H9 (cell line): ENCODE data around the gene ANKRD11. TPM values are rescaled to one million over a fixed set of nuclear protein-coding genes. Genes with fewer than 3 reads are reported as not detected.

Experiments
- DNase-seq: peaks from one replicate; pipeline ENCODE4 v3.0.0-alpha.2; 2017
- H2AFZ ChIP-seq: one replicate; pipeline ENCODE4 v1.6.1; 2013; ENCODE audit warnings: mild to moderate bottlenecking, low read length, control low read depth, moderate library complexity
- H2AK5ac ChIP-seq: 2 replicates; pipeline ENCODE4 v1.6.1; 2013; ENCODE audit warnings: low read length, control low read depth, mixed read lengths; ENCODE audit not compliant: insufficient read length
- H2BK120ac ChIP-seq: one replicate; pipeline ENCODE4 v1.6.1; 2013; ENCODE audit warnings: low read depth, mild to moderate bottlenecking, low read length, control low read depth, inconsistent platforms; ENCODE audit not compliant: poor library complexity, severe bottlenecking
- H2BK12ac ChIP-seq: 2 replicates; pipeline ENCODE4 v1.6.1; 2013; ENCODE audit warnings: low read length, control low read depth, mixed read lengths, low read depth; ENCODE audit not compliant: insufficient read length
- H2BK15ac ChIP-seq: 2 replicates; pipeline ENCODE4 v1.6.1; 2013; ENCODE audit warnings: low read depth, low read length, control low read depth
- H2BK20ac ChIP-seq: one replicate; pipeline ENCODE4 v1.6.1; 2013; ENCODE audit warnings: low read depth, mild to moderate bottlenecking, low read length, control low read depth, inconsistent platforms; ENCODE audit not compliant: poor library complexity, severe bottlenecking
- H2BK5ac ChIP-seq: 2 replicates; pipeline ENCODE4 v1.6.1; 2013; ENCODE audit warnings: low read length, control low read depth, mixed read lengths; ENCODE audit not compliant: insufficient read length
- H3K14ac ChIP-seq: 2 replicates; pipeline ENCODE4 v1.6.1; 2013; ENCODE audit warnings: low read length, control low read depth; ENCODE audit not compliant: insufficient read depth
- H3K18ac ChIP-seq: 2 replicates; pipeline ENCODE4 v1.6.1; 2013; ENCODE audit warnings: low read depth, mild to moderate bottlenecking, mixed read lengths, low read length, control low read depth; ENCODE audit not compliant: insufficient read length
- H3K23ac ChIP-seq: 2 replicates; pipeline ENCODE4 v1.6.1; 2013; ENCODE audit warnings: low read length, control low read depth, mixed read lengths, low read depth; ENCODE audit not compliant: insufficient read length
- H3K23me2 ChIP-seq: 2 replicates; pipeline ENCODE4 v1.6.1; 2013; ENCODE audit warnings: low read depth, mild to moderate bottlenecking, mixed read lengths, low read length, control low read depth; ENCODE audit not compliant: insufficient read length, poor library complexity, severe bottlenecking
- H3K27ac ChIP-seq: 2 replicates; pipeline ENCODE4 v1.5.1; 2013; ENCODE audit warnings: low read length, control low read depth, mixed read lengths, low read depth; ENCODE audit not compliant: insufficient read length
- H3K27me3 ChIP-seq: 2 replicates; pipeline ENCODE4 v1.6.1; 2013; ENCODE audit warnings: low read length, control low read depth, inconsistent platforms; ENCODE audit not compliant: insufficient read depth
- H3K4ac ChIP-seq: 2 replicates; pipeline ENCODE4 v1.6.1; 2013; ENCODE audit warnings: low read depth, mild to moderate bottlenecking, control low read depth, inconsistent platforms, low read length, moderate library complexity
- H3K4me1 ChIP-seq: 2 replicates; pipeline ENCODE4 v1.6.1; 2013; ENCODE audit warnings: low read length, control low read depth, inconsistent platforms; ENCODE audit not compliant: insufficient read depth
- H3K4me2 ChIP-seq: 2 replicates; pipeline ENCODE4 v1.6.1; 2013; ENCODE audit warnings: low read length, control low read depth, mixed read lengths; ENCODE audit not compliant: insufficient read length, insufficient read depth
- H3K56ac ChIP-seq: 2 replicates; pipeline ENCODE4 v1.6.1; 2013; ENCODE audit warnings: low read depth, mild to moderate bottlenecking, mixed read lengths, low read length, control low read depth; ENCODE audit not compliant: insufficient read length
- H3K79me1 ChIP-seq: 2 replicates; pipeline ENCODE4 v1.6.1; 2013; ENCODE audit warnings: low read depth, mild to moderate bottlenecking, moderate library complexity, low read length, control low read depth, inconsistent platforms; ENCODE audit not compliant: insufficient read depth, poor library complexity, severe bottlenecking
- H3K79me2 ChIP-seq: 2 replicates; pipeline ENCODE4 v1.6.1; 2013; ENCODE audit warnings: low read length, control low read depth, inconsistent platforms; ENCODE audit not compliant: insufficient read depth
- H3K9ac ChIP-seq: 2 replicates; pipeline ENCODE4 v1.6.1; 2013; ENCODE audit warnings: low read length, control low read depth, mixed read lengths; ENCODE audit not compliant: insufficient read length; ENCODE audit errors: extremely low read depth
- H3K9me3 ChIP-seq: one replicate; pipeline ENCODE4 v1.6.1; 2013; ENCODE audit warnings: low read depth, low read length, inconsistent platforms; ENCODE audit not compliant: control insufficient read depth
- H3T11ph ChIP-seq: one replicate; pipeline ENCODE4 v1.6.1; 2013; ENCODE audit warnings: mild to moderate bottlenecking, low read length, control low read depth, inconsistent platforms
- H4K20me1 ChIP-seq: one replicate; pipeline ENCODE4 v1.6.1; 2013; ENCODE audit not compliant: control insufficient read depth, insufficient read length, insufficient read depth
- H4K5ac ChIP-seq: 2 replicates; pipeline ENCODE4 v1.6.1; 2013; ENCODE audit warnings: low read depth, mild to moderate bottlenecking, mixed read lengths, low read length, control low read depth; ENCODE audit not compliant: insufficient read length
- H4K8ac ChIP-seq: replicated peaks from 2 replicates; pipeline ENCODE4 v1.6.1; 2013; ENCODE audit warnings: low read length, control low read depth, mixed read lengths, low read depth; ENCODE audit not compliant: insufficient read length
- H4K91ac ChIP-seq: 2 replicates; pipeline ENCODE4 v1.6.1; 2013; ENCODE audit warnings: low read depth, mild to moderate bottlenecking, moderate library complexity, mixed read lengths, low read length, control low read depth; ENCODE audit not compliant: insufficient read length
- H3K27ac Mint-ChIP-seq, 3 experiments: 2 replicates in 2 of 3; 3 replicates in 1 of 3; pipeline ENCODE4 v1.8.0; 2020 to 2021; ENCODE audit warnings: mixed read lengths in 3 of 3, mild to moderate bottlenecking in 1 of 3, moderate library complexity in 1 of 3
- H3K27me3 Mint-ChIP-seq: 2 replicates; pipeline ENCODE4 v1.8.0; 2021; ENCODE audit warnings: low read depth, mild to moderate bottlenecking, moderate library complexity, mixed read lengths
- H3K36me3 Mint-ChIP-seq, 3 experiments: 2 replicates in 2 of 3; 3 replicates in 1 of 3; pipeline ENCODE4 v1.8.0; 2020 to 2021; ENCODE audit warnings: low read depth in 3 of 3, mixed read lengths in 3 of 3; ENCODE audit not compliant: insufficient read depth in 1 of 3
- H3K4me1 Mint-ChIP-seq, 2 experiments: 2 replicates each; pipeline ENCODE4 v1.8.0; 2020; ENCODE audit warnings: mixed read lengths in 2 of 2
- H3K4me3 Mint-ChIP-seq, 2 experiments: 2 replicates in 1 of 2; 3 replicates in 1 of 2; pipeline ENCODE4 v1.8.0; 2020 to 2021; ENCODE audit warnings: mild to moderate bottlenecking in 2 of 2, mixed read lengths in 2 of 2, moderate library complexity in 1 of 2
- H3K9me3 Mint-ChIP-seq, 2 experiments: 2 replicates in 1 of 2; 3 replicates in 1 of 2; pipeline ENCODE4 v1.8.0; 2020; ENCODE audit warnings: mild to moderate bottlenecking in 2 of 2, mixed read lengths in 2 of 2, moderate library complexity in 1 of 2
- CTCF ChIP-seq: fragments of 200-600 bp; sonication (generic); conservative IDR thresholded peaks from 3 replicates; pipeline ENCODE4 v1.8.0; 2021; ENCODE audit warnings: antibody characterized with exemption, mild to moderate bottlenecking
- WGBS: extraction: QIAGEN DNeasy Blood & Tissue Kit; methylation state at CpG from one replicate; pipeline ENCODE4 v1.1.7; 2013; ENCODE audit warnings: missing lambda C conversion rate, low lambda C conversion rate, mixed read lengths; ENCODE audit not compliant: insufficient read length; ENCODE audit errors: extremely low coverage; 5-methylcytosine and 5-hydroxymethylcytosine counted together
- total RNA-seq: library from RNA; stranded (reverse); gene quantifications from 2 replicates; pipeline ENCODE4 v1.2.1, GENCODE V29; 2021

ANKRD11 gene
- total RNA-seq, 1 experiment from 2014 or later = 181 TPM

DNA sequence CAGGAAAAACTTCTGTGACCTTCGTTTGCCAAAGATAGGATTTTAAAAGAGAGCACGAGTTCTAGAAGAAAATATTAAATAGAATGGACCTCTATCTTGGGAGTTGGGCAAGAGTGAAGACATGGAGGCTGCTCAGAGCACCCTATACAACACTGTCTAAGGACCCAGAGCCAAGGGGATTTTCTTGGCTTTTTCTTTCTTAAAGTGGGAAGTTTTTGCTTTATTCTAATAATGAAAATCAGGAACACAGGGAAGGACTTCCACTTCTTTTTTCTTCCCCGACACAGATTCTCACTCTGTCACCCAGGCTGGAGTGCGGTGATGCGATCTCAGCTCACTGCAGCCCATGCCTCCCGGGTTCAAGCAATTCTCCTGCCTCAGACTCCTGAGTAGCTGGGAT lies 178.7 kb downstream of the ANKRD11 start:
- Mint-ChIP-seq H3K9me3 (no peaks in the 10 kb centered on the region), H3K36me3 (peaks cover 8 to 45% (median 35%) of the 10 kb centered on the region in 3 experiments; a peak in 6 of 7 replicates), H3K4me1 (peaks cover 30 to 38% of the 10 kb centered on the region in 2 experiments), H3K27ac (no peak overlapping the region; a peak in 1 of 7 replicates), H3K27me3 (no peaks in the 10 kb centered on the region; the same call in 1 of the 2 replicates), H3K4me3 (no peak overlapping the region)
- peaks cover 58% of the 10 kb centered on the region; the same call in 1 of the 2 replicates for H3K79me2 ChIP-seq
- H3K56ac ChIP-seq = no peak overlapping the region
- no peaks in the 10 kb centered on the region for H3K23me2 ChIP-seq
- no peak overlapping the region for H2AFZ ChIP-seq
- no peaks in the 10 kb centered on the region for H3K27me3 ChIP-seq
- no peak overlapping the region for H3K27ac ChIP-seq
- H3K4ac ChIP-seq = no peak overlapping the region
- no peak for TF ChIP-seq CTCF
- H3T11ph ChIP-seq = no peak overlapping the region
- H3K4me2 ChIP-seq = no peak overlapping the region
- WGBS = no CpG with 5 or more reads among the region's 6 CpGs
- H2BK20ac ChIP-seq = no peak overlapping the region
- H3K18ac ChIP-seq = no peak overlapping the region
- no peaks in the 10 kb centered on the region for H3K9me3 ChIP-seq
- no peak overlapping the region for H2BK120ac ChIP-seq
- no peak overlapping the region for H4K91ac ChIP-seq
- no peak overlapping the region for H4K5ac ChIP-seq
- no peak overlapping the region for H3K9ac ChIP-seq
- no peak overlapping the region for H2BK12ac ChIP-seq
- no peak overlapping the region for H2BK15ac ChIP-seq
- no peak overlapping the region for H3K14ac ChIP-seq
- no peaks in the 10 kb centered on the region for H4K20me1 ChIP-seq
- H3K79me1 ChIP-seq = peaks cover 7% of the 10 kb centered on the region
- no peak overlapping the region for H2BK5ac ChIP-seq
- H4K8ac ChIP-seq = no peak overlapping the region
- DNase-seq = no peak
- peaks cover 4% of the 10 kb centered on the region; the same call in 1 of the 2 replicates for H3K4me1 ChIP-seq
- H2AK5ac ChIP-seq = no peak overlapping the region
- no peak overlapping the region for H3K23ac ChIP-seq
